GM12892 (cell line): Measurements from ENCODE around the gene RAB27A.

Source experiments
- DNase-seq: peaks from one replicate; pipeline ENCODE4 v3.0.0; 2011; ENCODE audit not compliant: insufficient read length
- FAIRE-seq: peaks from 2 replicates; lab custom pipeline; 2011; peaks lifted over from hg19 to GRCh38; lab: Jason Lieb, UNC
- POLR2A ChIP-seq: IDR thresholded peaks from 2 replicates; pipeline ENCODE4 v1.6.1; 2011; ENCODE audit warnings: low read depth, low read length, control low read depth
- POLR2AphosphoS5 ChIP-seq: IDR thresholded peaks from 2 replicates; pipeline ENCODE4 v1.6.1; 2011; ENCODE audit warnings: low read depth, low read length, control low read depth
- TAF1 ChIP-seq: IDR thresholded peaks from 2 replicates; pipeline ENCODE4 v1.6.1; 2011; ENCODE audit warnings: low read depth, mild to moderate bottlenecking, control low read depth, low read length, borderline replicate concordance

The RAB27A gene

DNA sequence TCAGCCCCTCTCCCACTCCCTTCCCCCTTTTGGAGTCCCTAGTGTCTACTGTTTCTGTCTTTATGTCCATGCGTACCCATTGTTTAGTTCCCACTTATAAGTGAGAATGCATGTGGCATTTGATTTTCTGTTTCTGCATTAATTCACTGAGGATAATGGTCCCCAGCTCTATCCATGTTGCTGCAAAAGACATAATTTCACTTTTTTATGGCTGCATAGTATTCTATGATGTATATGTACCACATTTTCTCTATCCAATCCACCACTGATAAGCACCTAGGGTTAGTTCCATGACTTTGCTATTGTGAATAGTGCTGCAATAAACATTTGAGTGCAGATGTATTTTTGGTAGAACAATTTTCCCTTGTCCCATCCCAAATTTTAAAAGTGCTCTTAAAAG is 58.7 kb downstream of the RAB27A start:
- TF ChIP-seq TAF1: no peak
- TF ChIP-seq POLR2AphosphoS5: no peak
- TF ChIP-seq POLR2A: no peak
- FAIRE-seq: no peak
- DNase-seq: no peak

GRCh38 chr15:55230051-55230670 is 59.5 kb downstream of the RAB27A start:
- TF ChIP-seq TAF1 (no peak), POLR2A (no peak), POLR2AphosphoS5 (no peak)
- DNase-seq (no peak), FAIRE-seq (no peak)

DNA sequence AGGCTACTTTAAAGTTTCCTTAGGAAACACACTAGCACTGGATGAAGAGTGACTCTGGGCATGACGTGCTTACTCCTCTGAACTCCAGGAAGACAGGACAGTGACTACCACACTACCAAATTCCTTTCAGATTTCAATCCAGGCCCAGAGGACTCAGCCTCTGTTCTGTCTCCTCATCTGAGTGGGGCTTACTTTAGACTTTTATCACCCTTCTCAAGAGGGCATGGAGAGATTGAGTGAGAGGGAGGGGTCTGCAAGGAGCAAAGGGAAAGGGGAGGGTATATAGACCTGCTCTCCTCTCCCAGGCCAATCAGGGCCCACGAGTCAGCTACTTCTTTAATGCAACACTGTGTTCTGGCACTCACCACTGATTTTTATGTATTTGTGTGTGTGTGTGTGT is 63.5 kb downstream of the RAB27A start:
- DNase-seq (no peak), FAIRE-seq (no peak)
- TF ChIP-seq POLR2AphosphoS5 (no peak), TAF1 (no peak), POLR2A (no peak)

DNA sequence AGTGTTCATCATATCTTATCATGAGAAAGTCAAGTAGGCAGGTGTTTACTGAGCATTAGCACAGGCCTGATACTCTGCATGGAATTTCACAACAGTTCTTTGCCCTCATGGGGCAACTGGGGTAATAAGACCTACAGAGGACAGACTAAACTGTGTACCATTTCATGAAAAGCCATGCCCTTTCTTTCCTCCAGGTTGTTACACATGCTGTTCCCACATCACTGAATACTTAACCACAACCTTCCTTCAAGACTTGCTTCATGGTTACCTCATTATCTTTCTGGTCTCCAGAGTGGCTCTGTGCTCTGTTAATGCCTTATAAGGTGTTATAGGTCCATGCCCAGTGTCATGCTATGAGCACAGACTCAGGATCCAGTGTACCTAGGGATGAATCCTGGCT is 64.7 kb downstream of the RAB27A start:
- TF ChIP-seq POLR2A (no peak), POLR2AphosphoS5 (no peak), TAF1 (no peak)
- FAIRE-seq (no peak), DNase-seq (no peak)

DNA sequence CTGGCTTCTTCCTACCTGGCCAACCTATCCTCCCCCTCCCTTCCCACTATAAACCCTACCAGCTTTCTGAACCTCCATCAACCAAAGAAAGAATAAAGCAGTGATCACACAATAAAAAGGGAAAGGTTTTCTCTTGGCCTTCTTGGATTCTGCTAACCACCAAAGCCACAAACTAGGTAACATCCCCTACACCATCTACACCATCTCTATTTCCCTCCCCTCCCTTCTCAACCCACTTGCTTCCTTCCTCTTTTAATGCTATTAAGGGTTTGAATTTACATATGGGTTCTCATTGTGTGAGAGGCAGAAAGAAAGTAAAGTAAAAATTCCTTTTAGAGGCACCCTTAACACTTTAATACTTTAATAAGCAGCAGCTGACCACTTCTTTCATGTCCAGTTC is 67.0 kb downstream of the RAB27A start:
- TF ChIP-seq TAF1: no peak
- TF ChIP-seq POLR2A: no peak
- TF ChIP-seq POLR2AphosphoS5: no peak
- DNase-seq (no peak), FAIRE-seq (peak; percentile 83)

- no peak for FAIRE-seq
- TF ChIP-seq POLR2AphosphoS5 (0 out of 2 replicates have a peak, but pooled peaks have one; percentile 49), TAF1 (no peak), POLR2A (peak; percentile 48; the same call in 1 of the 2 replicates)
Measured at GRCh38 chr15:55221090-55222011, 68.3 kb downstream of the RAB27A start.

GRCh38 chr15:55220606-55221005 is 69.0 kb downstream of the RAB27A start:
- no peak for FAIRE-seq
- TF ChIP-seq TAF1: no peak
- no peak for TF ChIP-seq POLR2A
- TF ChIP-seq POLR2AphosphoS5: no peak
- no peak for DNase-seq

More at GRCh38 chr15:55221090-55222011, 68.3 kb downstream of the RAB27A start:
- DNase-seq: no peak

DNA sequence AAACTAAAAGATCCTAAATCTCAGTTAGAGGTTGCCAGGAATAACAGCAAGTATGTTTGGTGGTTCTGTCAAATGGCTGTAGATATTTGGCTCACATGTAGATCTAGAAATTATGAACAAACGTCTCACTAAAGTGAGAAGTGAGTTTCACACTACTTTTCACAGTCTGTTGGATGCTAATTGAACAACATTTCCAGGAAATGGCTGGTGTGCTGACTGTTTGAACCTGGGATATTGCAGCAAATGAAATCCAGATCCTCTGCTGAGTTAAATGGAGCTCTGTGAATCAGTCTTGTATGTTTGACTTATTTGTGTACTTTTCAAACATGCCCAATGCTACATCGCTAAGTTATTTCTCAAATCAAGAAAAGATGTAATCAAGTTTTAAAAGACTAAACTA is 71.6 kb downstream of the RAB27A start:
- no peak for TF ChIP-seq TAF1
- no peak for TF ChIP-seq POLR2AphosphoS5
- no peak for TF ChIP-seq POLR2A
- FAIRE-seq: no peak
- no peak for DNase-seq

DNA sequence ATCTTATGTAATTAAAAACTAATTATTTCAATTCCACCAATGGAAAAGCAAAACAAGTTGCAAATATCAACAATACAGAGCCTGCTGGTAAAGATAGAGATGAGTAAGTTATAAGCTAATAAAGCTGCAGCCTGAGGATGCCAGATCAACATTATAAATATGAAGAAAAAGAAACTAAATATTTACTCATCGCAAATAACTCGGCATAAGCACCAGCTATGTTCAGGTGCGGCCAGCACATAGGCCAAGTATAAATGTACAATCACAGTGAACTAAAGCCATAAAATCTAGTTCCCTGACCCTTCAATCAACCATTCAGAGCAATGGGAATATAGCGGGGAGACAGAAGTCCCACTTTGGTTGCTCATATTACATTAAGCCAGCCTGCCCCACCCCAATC is 85.1 kb downstream of the RAB27A start:
- DNase-seq: no peak
- FAIRE-seq: no peak
- TF ChIP-seq POLR2AphosphoS5 (no peak), POLR2A (no peak), TAF1 (no peak)

DNA sequence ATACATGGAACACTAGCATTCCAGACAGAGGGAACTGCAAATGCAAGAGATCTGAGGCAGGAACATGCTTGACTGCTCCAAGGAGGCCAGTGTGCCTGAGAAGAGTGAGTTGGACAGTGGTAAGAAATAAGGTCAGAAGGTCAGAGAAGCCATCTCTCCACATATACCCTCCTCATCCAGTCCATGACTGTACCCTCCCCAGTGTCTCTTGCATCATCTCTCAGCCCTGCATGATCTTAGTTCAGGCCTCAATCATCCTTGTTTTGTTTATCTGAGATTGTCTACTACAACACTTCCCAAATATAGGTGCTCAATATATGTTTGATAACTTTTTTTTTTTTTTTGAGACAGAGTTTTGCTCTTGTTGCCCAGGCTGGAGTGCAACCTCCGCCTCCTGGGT is 87.4 kb downstream of the RAB27A start:
- TF ChIP-seq POLR2AphosphoS5 (no peak), TAF1 (no peak), POLR2A (no peak)
- FAIRE-seq (no peak), DNase-seq (no peak)

- no peak for DNase-seq
- TF ChIP-seq POLR2A: no peak
- no peak for TF ChIP-seq TAF1
- TF ChIP-seq POLR2AphosphoS5: no peak
- FAIRE-seq: no peak
Measured at GRCh38 chr15:55198706-55199105, 90.9 kb downstream of the RAB27A start.

- DNase-seq (no peak), FAIRE-seq (no peak)
- TF ChIP-seq POLR2A: no peak
- no peak for TF ChIP-seq TAF1
- TF ChIP-seq POLR2AphosphoS5: no peak
Measured at GRCh38 chr15:55197719-55198118, 91.9 kb downstream of the RAB27A start.
